Spleen (tissue), 7 donors: ENCODE data around the gene IFNL2.

Source experiments
- POLR2A ChIP-seq, 3 donors: fragments of 450-650 bp; IDR thresholded peaks; one replicate each; pipeline ENCODE4 v1.5.1; 2017; ENCODE audit warnings: antibody characterized with exemption in 3 of 3, mild to moderate bottlenecking in 1 of 3
- POLR2AphosphoS5 ChIP-seq, 3 donors: sonication (generic); formaldehyde crosslinking; IDR thresholded peaks; one replicate each; pipeline ENCODE4 v1.5.1; 2017; ENCODE audit warnings: antibody characterized with exemption in 3 of 3
- TF ChIP-seq, protein P1 (sequence below), 11 experiments: fragments of 200-600 bp in 7 of 11; fragments of 450-650 bp in 4 of 11; sonication (generic) in 4 of 11; IDR thresholded peaks in 8 of 11; conservative IDR thresholded peaks in 3 of 11; 1 replicate in 7 of 11; 2 replicates in 4 of 11; pipeline versions ENCODE4 v1.4.0 to v1.8.0; 2016 to 2021; ENCODE audit warnings: antibody characterized with exemption in 11 of 11, inconsistent platforms in 4 of 11, mild to moderate bottlenecking in 1 of 11
- donor health status: DM: no; HTN: no; CAD: no; lungs with moderate emphysema.
- donor health status: DM: no; HTN: no; CAD: no.
- donor health status: DM: no; HTN: no; CAD: no.

GRCh38 chr19:39253374-39254149 lies 14.6 kb upstream of the IFNL2 start:
- TF ChIP-seq, protein P1, sequence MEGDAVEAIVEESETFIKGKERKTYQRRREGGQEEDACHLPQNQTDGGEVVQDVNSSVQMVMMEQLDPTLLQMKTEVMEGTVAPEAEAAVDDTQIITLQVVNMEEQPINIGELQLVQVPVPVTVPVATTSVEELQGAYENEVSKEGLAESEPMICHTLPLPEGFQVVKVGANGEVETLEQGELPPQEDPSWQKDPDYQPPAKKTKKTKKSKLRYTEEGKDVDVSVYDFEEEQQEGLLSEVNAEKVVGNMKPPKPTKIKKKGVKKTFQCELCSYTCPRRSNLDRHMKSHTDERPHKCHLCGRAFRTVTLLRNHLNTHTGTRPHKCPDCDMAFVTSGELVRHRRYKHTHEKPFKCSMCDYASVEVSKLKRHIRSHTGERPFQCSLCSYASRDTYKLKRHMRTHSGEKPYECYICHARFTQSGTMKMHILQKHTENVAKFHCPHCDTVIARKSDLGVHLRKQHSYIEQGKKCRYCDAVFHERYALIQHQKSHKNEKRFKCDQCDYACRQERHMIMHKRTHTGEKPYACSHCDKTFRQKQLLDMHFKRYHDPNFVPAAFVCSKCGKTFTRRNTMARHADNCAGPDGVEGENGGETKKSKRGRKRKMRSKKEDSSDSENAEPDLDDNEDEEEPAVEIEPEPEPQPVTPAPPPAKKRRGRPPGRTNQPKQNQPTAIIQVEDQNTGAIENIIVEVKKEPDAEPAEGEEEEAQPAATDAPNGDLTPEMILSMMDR (IDR thresholded peaks at IDR 0.05 in 8 of 11, conservative IDR thresholded peaks at IDR 0.05 in 3 of 11): no peak
- TF ChIP-seq POLR2A (IDR thresholded peaks at IDR 0.05) (no peak), POLR2AphosphoS5 (IDR thresholded peaks at IDR 0.05) (no peak)
